Measurements from ENCODE around the gene NEK7. TPM values are rescaled to one million over a fixed set of nuclear protein-coding genes. Genes with fewer than 3 reads are reported as not detected.

NEK7 gene
- total and polyA plus RNA-seq, 2 of the 4 experiments (the other 2 are of a cell fraction): 89.0 to 467 TPM

- DNase-seq: no peak
- H3K4me2 ChIP-seq (ENCODE audit: low read depth, low read length): no peak overlapping the region
- peaks cover 7% of the 10 kb centered on the region; the same call in 1 of the 2 replicates for H3K9me3 ChIP-seq (ENCODE audit: control insufficient read depth, insufficient read depth, low read length)
- POLR2A ChIA-PET (ENCODE audit: unreplicated experiment): no interaction called here
- intact Hi-C loops (cut with micrococcal nuclease) (no loop called here), in situ Hi-C loops (cut with MboI; ENCODE audit: low sequenced_read_pairs) (no loop called here), dilution Hi-C loops (cut with HindIII; ENCODE audit: low sequenced_read_pairs, unreplicated experiment) (no loop called here)
- no peak overlapping the region for H3K18ac ChIP-seq (ENCODE audit: low read depth, low read length)
- H4K20me1 ChIP-seq (ENCODE audit: insufficient read depth, low read length): peaks cover 23% of the 10 kb centered on the region
- H2BK120ac ChIP-seq (ENCODE audit: low read depth, low read length): no peak overlapping the region
- no TSS peak for BruUV-seq (replicated peaks)
- H3K27ac ChIP-seq (ENCODE audit: insufficient read depth, low read length): peak overlapping the region; percentile 26; the same call in 1 of the 2 replicates
- H3K56ac ChIP-seq (ENCODE audit: extremely low read depth, insufficient read depth, low read length): no peak overlapping the region
- no peak for ATAC-seq (ENCODE audit: low read depth)
- peak overlapping the region; percentile 68 for H2BK5ac ChIP-seq (ENCODE audit: low read depth, low read length, poor library complexity, severe bottlenecking)
- H2BK15ac ChIP-seq (ENCODE audit: low read depth, low read length): peak overlapping the region; percentile 63; the same call in 1 of the 3 replicates
- peaks cover 10% of the 10 kb centered on the region for H3K36me3 ChIP-seq (ENCODE audit: control insufficient read depth, insufficient read depth, low read length)
- peaks cover 36 to 52% of the 10 kb centered on the region in 2 experiments for H3K79me1 ChIP-seq (ENCODE audit: low read depth in 1 of 2, low read length in 2 of 2)
- 95% methylated on average over 3 of the region's 8 CpGs; no CpG with 5 or more reads in 1 of the 2 experiments for WGBS, 2 experiments (ENCODE audit: extremely low coverage in 2 of 2, insufficient read length in 1 of 2)
- no peak overlapping the region for H2AK5ac ChIP-seq (ENCODE audit: low read depth, low read length)
- H4K5ac ChIP-seq (ENCODE audit: low read depth, low read length): no peak overlapping the region
- peak overlapping the region; percentile 14; the same call in 1 of the 2 replicates for H3K4ac ChIP-seq (ENCODE audit: low read depth, low read length)
- no peak overlapping the region for H3K9ac ChIP-seq (ENCODE audit: low read depth, low read length)
- H2AFZ ChIP-seq (replicated peaks; ENCODE audit: low read length, poor library complexity): peak overlapping the region; percentile 23
- H3K4me1 ChIP-seq (ENCODE audit: control insufficient read depth, insufficient read depth, low read length): peaks cover 5% of the 10 kb centered on the region; the same call in 1 of the 2 replicates
- H4K8ac ChIP-seq (ENCODE audit: low read depth in 2 of 2, low read length in 2 of 2): no peak overlapping the region
- no peak overlapping the region for H2AK9ac ChIP-seq (replicated peaks; ENCODE audit: low read depth, low read length, poor library complexity)
- H3K23ac ChIP-seq (ENCODE audit: low read depth, low read length): no peak overlapping the region
- no peaks in the 10 kb centered on the region for H3K27me3 ChIP-seq (ENCODE audit: control insufficient read depth, insufficient read depth, low read length)
- H3K9me1 ChIP-seq (ENCODE audit: insufficient read depth, low read length): peaks cover 20% of the 10 kb centered on the region
- no peak overlapping the region; the same call in 1 of the 2 replicates for H4K91ac ChIP-seq (ENCODE audit: insufficient read depth, low read depth, low read length)
- no peak for TF ChIP-seq CTCF (conservative IDR thresholded peaks at IDR 0.05; ENCODE audit: low read depth, low read length)
- TF ChIP-seq MAZ (IDR thresholded peaks at IDR 0.05; ENCODE audit: borderline replicate concordance, low read depth, low read length): no peak
- no peak for TF ChIP-seq BHLHE40 (IDR thresholded peaks at IDR 0.05; ENCODE audit: low read depth, low read length)
- TF ChIP-seq CEBPB (IDR thresholded peaks at IDR 0.05; ENCODE audit: low read depth, low read length): no peak
- no peak for TF ChIP-seq NFE2L2 (IDR thresholded peaks at IDR 0.05; ENCODE audit: low read depth, low read length)
- no peak for TF ChIP-seq RCOR1 (IDR thresholded peaks at IDR 0.05; ENCODE audit: insufficient replicate concordance, low read length)
- TF ChIP-seq SMC3 (IDR thresholded peaks at IDR 0.05; ENCODE audit: low read depth, low read length): no peak
- TF ChIP-seq USF2 (IDR thresholded peaks at IDR 0.05; ENCODE audit: low read depth, low read length): no peak
- TF ChIP-seq ELK1 (IDR thresholded peaks at IDR 0.05; ENCODE audit: borderline replicate concordance, low read depth, low read length): no peak
- no peak for TF ChIP-seq RAD21 (IDR thresholded peaks at IDR 0.05; ENCODE audit: low read length)
- no peak for TF ChIP-seq CHD1 (IDR thresholded peaks at IDR 0.05; ENCODE audit: low read depth, low read length)
- TF ChIP-seq FOS (IDR thresholded peaks at IDR 0.05; ENCODE audit: low read depth, low read length): no peak
- TF ChIP-seq RFX5 (IDR thresholded peaks at IDR 0.05; ENCODE audit: low read depth, low read length): no peak
- TF ChIP-seq MAFK (IDR thresholded peaks at IDR 0.05; ENCODE audit: low read depth, low read length): no peak
- TF ChIP-seq POLR2A (IDR thresholded peaks at IDR 0.05; ENCODE audit: low read depth, low read length): no peak
- TF ChIP-seq MXI1 (IDR thresholded peaks at IDR 0.05; ENCODE audit: borderline replicate concordance, low read depth, low read length): no peak
- H3K4me3 ChIP-seq (ENCODE audit: insufficient read depth, low read depth, low read length): no peak overlapping the region
- CTCF ChIA-PET: no interaction called here
- H3K14ac ChIP-seq (replicated peaks; ENCODE audit: low read depth, low read length): no peak overlapping the region
- no peak overlapping the region for H2BK20ac ChIP-seq (ENCODE audit: low read depth, low read length)
These were observed 55.3 kb downstream of the NEK7 start for GRCh38 chr1:198212126-198212525.
